Endothelial cell (in vitro differentiated cells): ENCODE measurements around the gene RAPGEF2. TPM values are rescaled to one million over a fixed set of nuclear protein-coding genes. Genes with fewer than 3 reads are reported as not detected.

Experiments
- DNase-seq: peaks from one replicate; pipeline ENCODE4 v3.0.0; 2021; ENCODE audit warnings: low spot score
- H3K27ac Mint-ChIP-seq: one replicate; pipeline ENCODE4 v1.8.0; 2021; ENCODE audit warnings: mixed read lengths, inconsistent platforms; ENCODE audit not compliant: unreplicated experiment
- H3K27me3 Mint-ChIP-seq: one replicate; pipeline ENCODE4 v1.8.0; 2021; ENCODE audit warnings: mild to moderate bottlenecking, moderate library complexity, mixed read lengths, inconsistent platforms; ENCODE audit not compliant: unreplicated experiment
- H3K36me3 Mint-ChIP-seq: one replicate; pipeline ENCODE4 v1.8.0; 2021; ENCODE audit warnings: mild to moderate bottlenecking, low read depth, mixed read lengths, inconsistent platforms; ENCODE audit not compliant: unreplicated experiment
- H3K4me1 Mint-ChIP-seq: one replicate; pipeline ENCODE4 v1.8.0; 2021; ENCODE audit warnings: mild to moderate bottlenecking, mixed read lengths, inconsistent platforms; ENCODE audit not compliant: unreplicated experiment
- H3K4me3 Mint-ChIP-seq: one replicate; pipeline ENCODE4 v1.8.0; 2021; ENCODE audit warnings: mild to moderate bottlenecking, mixed read lengths, inconsistent platforms; ENCODE audit not compliant: unreplicated experiment
- H3K9me3 Mint-ChIP-seq: one replicate; pipeline ENCODE4 v1.8.0; 2021; ENCODE audit warnings: mixed read lengths, inconsistent platforms; ENCODE audit not compliant: unreplicated experiment
- CTCF ChIP-seq: fragments of 200-600 bp; sonication (generic); IDR thresholded peaks from one replicate; pipeline ENCODE4 v1.5.0; 2021; ENCODE audit warnings: antibody characterized with exemption; ENCODE audit not compliant: unreplicated experiment
- total RNA-seq: library from RNA; stranded (reverse); fragmentation: NEBNext Ultra II Directional; extraction: Animal tissue kit (Norgen Biotek cat#: 25700); gene quantifications from one replicate; pipeline ENCODE4 v1.2.1, GENCODE V29; 2021; ENCODE audit not compliant: unreplicated experiment

RAPGEF2 gene
- total RNA-seq, 1 donor from 2014 or later = 108 TPM

- TF ChIP-seq CTCF = no peak
- Mint-ChIP-seq H3K9me3 (no peaks in the 10 kb centered on the region), H3K36me3 (no peaks in the 10 kb centered on the region), H3K27ac (peak overlapping the region; percentile 32), H3K4me1 (peaks cover 52% of the 10 kb centered on the region), H3K27me3 (no peaks in the 10 kb centered on the region), H3K4me3 (no peak overlapping the region)
- no peak for DNase-seq
These were observed 42.6 kb downstream of the RAPGEF2 start for GRCh38 chr4:159145318-159145991.

GRCh38 chr4:159145992-159146330 lies 43.1 kb downstream of the RAPGEF2 start:
- H3K4me1 Mint-ChIP-seq = peaks cover 53% of the 10 kb centered on the region
- H3K27ac Mint-ChIP-seq = no peak overlapping the region
- H3K4me3 Mint-ChIP-seq = no peak overlapping the region
- no peaks in the 10 kb centered on the region for H3K27me3 Mint-ChIP-seq
- H3K36me3 Mint-ChIP-seq = no peaks in the 10 kb centered on the region
- H3K9me3 Mint-ChIP-seq = no peaks in the 10 kb centered on the region
- no peak for TF ChIP-seq CTCF
- DNase-seq = no peak

GRCh38 chr4:159146488-159146887 lies 43.6 kb downstream of the RAPGEF2 start:
- DNase-seq = no peak
- Mint-ChIP-seq H3K27ac (no peak overlapping the region), H3K9me3 (no peaks in the 10 kb centered on the region), H3K4me3 (no peak overlapping the region), H3K4me1 (peaks cover 55% of the 10 kb centered on the region), H3K27me3 (no peaks in the 10 kb centered on the region), H3K36me3 (no peaks in the 10 kb centered on the region)
- no peak for TF ChIP-seq CTCF

GRCh38 chr4:159148441-159148840 lies 45.6 kb downstream of the RAPGEF2 start:
- no peak for DNase-seq
- Mint-ChIP-seq H3K27me3 (no peaks in the 10 kb centered on the region), H3K4me3 (no peak overlapping the region), H3K36me3 (no peaks in the 10 kb centered on the region), H3K27ac (no peak overlapping the region), H3K4me1 (peaks cover 56% of the 10 kb centered on the region), H3K9me3 (no peaks in the 10 kb centered on the region)
- no peak for TF ChIP-seq CTCF

GRCh38 chr4:159149666-159150065 lies 46.8 kb downstream of the RAPGEF2 start:
- no peak for DNase-seq
- TF ChIP-seq CTCF = no peak

More at GRCh38 chr4:159149666-159150065, 46.8 kb downstream of the RAPGEF2 start:
- Mint-ChIP-seq H3K9me3 (no peaks in the 10 kb centered on the region), H3K4me3 (no peak overlapping the region), H3K27me3 (no peaks in the 10 kb centered on the region), H3K4me1 (peaks cover 59% of the 10 kb centered on the region), H3K36me3 (no peaks in the 10 kb centered on the region), H3K27ac (no peak overlapping the region)
